Prostate gland (tissue), 2 donors: ENCODE measurements around the gene DAB1.

Experiments used
- CTCF ChIP-seq, 4 experiments: fragments of 200-600 bp in 2 of 4; fragments of 450-650 bp in 2 of 4; sonication (generic) in 2 of 4; IDR thresholded peaks; 1 replicate in 3 of 4; 2 replicates in 1 of 4; pipeline ENCODE4 v1.5.1; 2016 to 2019; ENCODE audit warnings: antibody characterized with exemption in 4 of 4, mild to moderate bottlenecking in 2 of 4, moderate library complexity in 2 of 4
- POLR2AphosphoS5 ChIP-seq: sonication (generic); formaldehyde crosslinking; IDR thresholded peaks from one replicate; pipeline ENCODE4 v1.6.1; 2017; ENCODE audit warnings: antibody characterized with exemption

DNA sequence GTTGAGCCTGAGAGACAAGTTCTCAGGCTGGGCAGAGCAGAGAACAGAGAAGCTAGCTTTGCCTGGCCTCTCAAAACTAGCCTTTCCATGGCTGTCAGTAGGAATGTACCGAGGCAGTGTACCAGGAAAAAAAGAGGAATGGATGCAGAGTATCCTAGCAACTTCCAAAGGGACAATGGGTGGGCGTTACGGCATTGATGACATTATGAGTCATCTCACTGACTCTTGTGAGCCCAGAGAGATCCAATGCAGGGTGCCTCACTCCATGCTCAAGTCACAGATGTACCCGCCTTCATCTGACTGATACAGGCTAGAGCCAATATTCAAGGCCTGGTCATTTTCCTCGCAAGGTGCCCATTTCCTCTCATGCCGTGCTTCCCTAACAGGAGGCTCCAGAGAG is 406.7 kb downstream of the DAB1 start:
- TF ChIP-seq CTCF (IDR thresholded peaks at IDR 0.05) (no peak), POLR2AphosphoS5 (no peak)
